Ishikawa (cell line): ENCODE data around the gene CYB561D1.
A peak's percentile ranks its signal among the peaks of the same experiment; 100 is the strongest.

Source experiments
- CEBPB ChIP-seq: IDR thresholded peaks from 2 replicates; pipeline ENCODE4 v1.6.1; 2012
- CREB1 ChIP-seq: IDR thresholded peaks from 2 replicates; pipeline ENCODE4 v1.6.1; 2012; ENCODE audit warnings: low read depth
- EGR1 ChIP-seq: IDR thresholded peaks from 2 replicates; pipeline ENCODE4 v1.6.1; 2012
- EP300 ChIP-seq: IDR thresholded peaks from 2 replicates; pipeline ENCODE4 v1.6.1; 2012; ENCODE audit warnings: borderline replicate concordance
- FOXM1 ChIP-seq: IDR thresholded peaks from 2 replicates; pipeline ENCODE4 v1.6.1; 2012; ENCODE audit warnings: low read depth, borderline replicate concordance
- MAX ChIP-seq: IDR thresholded peaks from 2 replicates; pipeline ENCODE4 v1.6.1; 2012
- NFIC ChIP-seq: IDR thresholded peaks from 2 replicates; pipeline ENCODE4 v1.6.1; 2012
- RAD21 ChIP-seq: IDR thresholded peaks from 2 replicates; pipeline ENCODE4 v1.6.1; 2012; ENCODE audit warnings: low read depth
- REST ChIP-seq: IDR thresholded peaks from 2 replicates; pipeline ENCODE4 v1.6.1; 2012; ENCODE audit warnings: low read depth, mild to moderate bottlenecking
- TAF1 ChIP-seq: IDR thresholded peaks from 2 replicates; pipeline ENCODE4 v1.6.1; 2012; ENCODE audit warnings: low read depth, mild to moderate bottlenecking
- TCF12 ChIP-seq: IDR thresholded peaks from 2 replicates; pipeline ENCODE4 v1.6.1; 2012; ENCODE audit warnings: low read depth
- TEAD4 ChIP-seq: IDR thresholded peaks from 2 replicates; pipeline ENCODE4 v1.6.1; 2012
- USF1 ChIP-seq: IDR thresholded peaks from 2 replicates; pipeline ENCODE4 v1.6.1; 2012
- YY1 ChIP-seq: IDR thresholded peaks from 2 replicates; pipeline ENCODE4 v1.6.1; 2012; ENCODE audit warnings: low read depth
- ZBTB7A ChIP-seq: IDR thresholded peaks from 2 replicates; pipeline ENCODE4 v1.6.1; 2012; ENCODE audit warnings: low read depth

The CYB561D1 gene

GRCh38 chr1:109532365-109533136 is 38.7 kb downstream of the CYB561D1 start:
- peak; percentile 76; the same call in 1 of the 2 replicates for TF ChIP-seq ZBTB7A
- no peak for TF ChIP-seq TCF12
- peak; percentile 93 for TF ChIP-seq RAD21

GRCh38 chr1:109534307-109534858 is 40.5 kb downstream of the CYB561D1 start:
- no peak for TF ChIP-seq CEBPB
- TF ChIP-seq CREB1, result no peak
- no peak for TF ChIP-seq RAD21
- TF ChIP-seq NFIC, result no peak
- TF ChIP-seq FOXM1, result no peak
- no peak for TF ChIP-seq EP300
- TF ChIP-seq EGR1, result no peak
- no peak for TF ChIP-seq TCF12

- TF ChIP-seq TCF12, result no peak
- no peak for TF ChIP-seq CREB1
- no peak for TF ChIP-seq CEBPB
- no peak for TF ChIP-seq TAF1
- no peak for TF ChIP-seq MAX
- TF ChIP-seq ZBTB7A, result no peak
- TF ChIP-seq YY1, result no peak
- TF ChIP-seq NFIC, result no peak
- no peak for TF ChIP-seq EGR1
- TF ChIP-seq REST, result no peak
- no peak for TF ChIP-seq EP300
- TF ChIP-seq FOXM1, result no peak
- TF ChIP-seq TEAD4, result no peak
- TF ChIP-seq USF1, result no peak
- no peak for TF ChIP-seq RAD21
These were observed 41.6 kb downstream of the CYB561D1 start for GRCh38 chr1:109535481-109535880.

- TF ChIP-seq TEAD4 (no peak), NFIC (no peak), ZBTB7A (no peak), EGR1 (no peak), YY1 (no peak), RAD21 (no peak), CEBPB (no peak), CREB1 (no peak), MAX (no peak), REST (no peak), TCF12 (no peak), USF1 (no peak), TAF1 (no peak), EP300 (no peak), FOXM1 (no peak)
These were observed 42.1 kb downstream of the CYB561D1 start for GRCh38 chr1:109535971-109536491.

GRCh38 chr1:109537450-109538178 is 43.7 kb downstream of the CYB561D1 start:
- no peak for TF ChIP-seq NFIC
- no peak for TF ChIP-seq MAX
- no peak for TF ChIP-seq TCF12
- TF ChIP-seq FOXM1, result no peak
- no peak for TF ChIP-seq TAF1
- no peak for TF ChIP-seq EP300
